ENCODE data around the gene TRIM39.

TRIM39 gene

DNA sequence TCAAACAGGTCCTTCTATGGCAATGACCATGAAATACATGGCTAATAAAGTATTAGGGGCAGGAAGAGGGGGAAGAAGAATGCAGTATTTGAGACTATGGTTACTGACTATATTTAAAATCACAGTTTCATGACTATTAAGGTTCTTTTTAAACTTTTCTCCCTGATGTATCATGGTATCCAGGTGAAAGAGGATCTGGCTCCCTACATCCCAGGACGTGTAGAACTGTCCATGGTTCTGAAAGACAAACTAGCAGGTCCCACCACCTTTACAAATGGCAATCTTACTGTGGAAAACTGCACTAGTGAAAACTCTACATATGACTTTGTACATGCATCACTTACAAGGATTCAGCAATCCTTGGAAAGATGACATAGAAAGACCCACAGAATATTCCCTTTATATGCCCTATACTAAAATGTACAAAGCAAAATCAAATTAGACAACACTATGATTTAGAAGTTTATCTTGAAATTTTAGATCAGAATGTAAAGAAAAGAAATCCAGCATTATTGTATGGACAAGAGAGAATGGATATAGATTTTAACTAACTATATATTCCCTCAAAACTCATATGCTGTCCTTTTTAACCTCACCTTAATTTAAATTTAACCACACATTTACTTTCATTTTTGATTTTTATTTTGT is 51.7 kb downstream of the TRIM39 start:
- in situ Hi-C loops (cut with HindIII; ENCODE audit: low pct_ligation_motif_present, low sequenced_read_pairs) = no loop called here
- TF ChIP-seq, protein P1, sequence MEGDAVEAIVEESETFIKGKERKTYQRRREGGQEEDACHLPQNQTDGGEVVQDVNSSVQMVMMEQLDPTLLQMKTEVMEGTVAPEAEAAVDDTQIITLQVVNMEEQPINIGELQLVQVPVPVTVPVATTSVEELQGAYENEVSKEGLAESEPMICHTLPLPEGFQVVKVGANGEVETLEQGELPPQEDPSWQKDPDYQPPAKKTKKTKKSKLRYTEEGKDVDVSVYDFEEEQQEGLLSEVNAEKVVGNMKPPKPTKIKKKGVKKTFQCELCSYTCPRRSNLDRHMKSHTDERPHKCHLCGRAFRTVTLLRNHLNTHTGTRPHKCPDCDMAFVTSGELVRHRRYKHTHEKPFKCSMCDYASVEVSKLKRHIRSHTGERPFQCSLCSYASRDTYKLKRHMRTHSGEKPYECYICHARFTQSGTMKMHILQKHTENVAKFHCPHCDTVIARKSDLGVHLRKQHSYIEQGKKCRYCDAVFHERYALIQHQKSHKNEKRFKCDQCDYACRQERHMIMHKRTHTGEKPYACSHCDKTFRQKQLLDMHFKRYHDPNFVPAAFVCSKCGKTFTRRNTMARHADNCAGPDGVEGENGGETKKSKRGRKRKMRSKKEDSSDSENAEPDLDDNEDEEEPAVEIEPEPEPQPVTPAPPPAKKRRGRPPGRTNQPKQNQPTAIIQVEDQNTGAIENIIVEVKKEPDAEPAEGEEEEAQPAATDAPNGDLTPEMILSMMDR (IDR thresholded peaks at IDR 0.05; ENCODE audit: low read depth, low read length, missing control alignments) = no peak
- Histone ChIP-seq H3K36me3 (replicated peaks) (no peaks in the 10 kb centered on the region), H3K27ac (no peak overlapping the region), H3K4me3 (ENCODE audit: low read depth, low read length) (no peak overlapping the region), H3K27me3 (replicated peaks) (peaks cover 2% of the 10 kb centered on the region)
- DNase-seq = no peak

DNA sequence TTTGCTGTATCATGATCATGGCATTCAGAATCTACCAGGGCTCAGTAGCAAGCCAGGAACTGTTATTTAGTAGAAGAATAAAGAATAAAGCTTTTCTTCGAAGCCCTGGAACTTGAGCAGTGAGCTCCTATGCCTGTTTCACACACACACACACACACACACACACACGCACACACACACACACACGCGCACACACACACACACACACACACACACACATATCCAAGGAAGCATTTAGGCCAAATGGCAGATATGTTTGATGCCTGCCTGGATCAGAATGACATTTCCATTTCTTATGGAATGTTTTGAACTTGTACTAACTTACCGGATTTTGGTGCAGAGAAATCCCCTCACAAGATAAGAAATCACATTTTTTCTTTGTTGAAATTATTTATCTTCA is 53.7 kb downstream of the TRIM39 start:
- TF ChIP-seq, protein P1 (IDR thresholded peaks at IDR 0.05; ENCODE audit: low read depth, low read length, missing control alignments) = no peak
- H3K27ac ChIP-seq = no peak overlapping the region
- no peaks in the 10 kb centered on the region for H3K36me3 ChIP-seq (replicated peaks)
- DNase-seq = no peak
- in situ Hi-C loops (cut with HindIII; ENCODE audit: low pct_ligation_motif_present, low sequenced_read_pairs) = no loop called here
- H3K27me3 ChIP-seq (replicated peaks) = peaks cover 5% of the 10 kb centered on the region
- no peak overlapping the region for H3K4me3 ChIP-seq (ENCODE audit: low read depth, low read length)

DNA sequence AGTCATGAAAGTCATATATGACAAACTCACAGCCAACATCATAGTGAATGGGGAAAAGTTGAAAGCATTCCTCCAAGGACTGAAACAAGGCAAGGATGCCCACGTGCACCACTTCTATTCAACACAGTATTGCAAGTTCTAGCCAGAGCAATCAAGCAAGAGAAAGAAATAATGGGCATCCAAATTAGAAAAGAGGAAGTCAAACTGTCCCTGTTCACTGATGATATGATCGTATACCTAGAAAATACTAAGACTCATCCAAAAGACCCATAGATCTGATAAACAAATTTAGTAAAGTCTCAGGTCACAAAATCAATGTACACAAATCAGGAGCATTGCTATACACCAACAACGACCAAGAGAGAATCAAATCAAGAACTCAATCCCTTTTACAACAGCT is 59.4 kb downstream of the TRIM39 start:
- Histone ChIP-seq H3K27ac (no peak overlapping the region), H3K27me3 (replicated peaks) (peaks cover 14% of the 10 kb centered on the region), H3K36me3 (replicated peaks) (no peaks in the 10 kb centered on the region), H3K4me3 (ENCODE audit: low read depth, low read length) (no peak overlapping the region)
- in situ Hi-C loops (cut with HindIII; ENCODE audit: low pct_ligation_motif_present, low sequenced_read_pairs) = no loop called here
- no peak for DNase-seq
- TF ChIP-seq, protein P1 (IDR thresholded peaks at IDR 0.05; ENCODE audit: low read depth, low read length, missing control alignments) = no peak

DNA sequence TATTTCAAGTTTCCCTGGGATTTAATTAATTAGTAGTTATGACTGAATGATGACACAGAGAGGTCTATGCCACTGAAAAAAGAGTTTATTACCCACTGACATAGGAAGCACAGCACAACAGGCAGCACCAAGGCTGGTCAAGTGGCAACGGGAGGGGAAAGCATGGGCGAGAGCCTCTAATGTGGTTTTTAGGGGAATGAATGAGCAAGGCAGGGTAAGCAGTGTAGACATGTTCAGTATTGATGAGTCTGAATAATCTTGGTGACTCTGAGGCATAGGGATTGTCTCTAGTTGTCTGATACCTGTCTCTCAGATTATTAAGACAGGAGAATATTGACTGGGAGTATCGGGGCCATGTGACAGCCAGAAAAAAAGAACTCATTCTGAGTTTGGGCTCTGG is 64.5 kb downstream of the TRIM39 start:
- H3K36me3 ChIP-seq (replicated peaks) = no peaks in the 10 kb centered on the region
- no peak overlapping the region for H3K4me3 ChIP-seq (ENCODE audit: low read depth, low read length)
- no peak overlapping the region for H3K27ac ChIP-seq
- in situ Hi-C loops (cut with HindIII; ENCODE audit: low pct_ligation_motif_present, low sequenced_read_pairs) = no loop called here
- TF ChIP-seq, protein P1 (IDR thresholded peaks at IDR 0.05; ENCODE audit: low read depth, low read length, missing control alignments) = no peak
- DNase-seq = no peak
- H3K27me3 ChIP-seq (replicated peaks) = peaks cover 32% of the 10 kb centered on the region

Measured in brain microvascular endothelial cell (primary cell).